Small intestine (tissue), 16 donors: ENCODE measurements around the gene KRTAP5-1. TPM values are rescaled to one million over a fixed set of nuclear protein-coding genes. Genes with fewer than 3 reads are reported as not detected.
"Not testable (repeated sequence)": the region's sequence is repeated elsewhere in the genome, so short reads cannot be mapped to it uniquely, and the experiment has no call there.

Experiments used
- DNase-seq, 2 donors: peaks; one replicate each; pipeline versions ENCODE4 v3.0.0 to v3.0.0-alpha.2; 2013
- FAIRE-seq: peaks from 2 replicates; lab custom pipeline; 2012; peaks lifted over from hg19 to GRCh38; lab: Jason Lieb, UNC
- H3K27ac ChIP-seq, 3 donors: one replicate each; pipeline ENCODE4 v1.5.1; 2013; ENCODE audit warnings: low read length in 2 of 3, mild to moderate bottlenecking in 2 of 3, control low read depth in 1 of 3, inconsistent platforms in 1 of 3, low read depth in 1 of 3, moderate library complexity in 1 of 3
- H3K27me3 ChIP-seq, 3 donors: one replicate each; pipeline ENCODE4 v1.6.1; 2013; ENCODE audit warnings: low read length in 3 of 3, inconsistent platforms in 1 of 3; ENCODE audit not compliant: control insufficient read depth in 3 of 3, insufficient read depth in 3 of 3
- H3K36me3 ChIP-seq, 3 donors: one replicate each; pipeline ENCODE4 v1.6.1; 2013; ENCODE audit warnings: low read length in 3 of 3, inconsistent platforms in 1 of 3, low read depth in 1 of 3, mild to moderate bottlenecking in 1 of 3, moderate library complexity in 1 of 3; ENCODE audit not compliant: control insufficient read depth in 3 of 3, insufficient read depth in 2 of 3
- H3K4me1 ChIP-seq, 3 donors: one replicate each; pipeline ENCODE4 v1.6.1; 2013; ENCODE audit warnings: low read length in 2 of 3, inconsistent platforms in 1 of 3, low read depth in 1 of 3, mild to moderate bottlenecking in 1 of 3, moderate library complexity in 1 of 3; ENCODE audit not compliant: control insufficient read depth in 3 of 3, insufficient read depth in 2 of 3
- H3K4me3 ChIP-seq, 3 donors: one replicate each; pipeline ENCODE4 v1.5.1; 2013; ENCODE audit warnings: low read length in 3 of 3, control low read depth in 1 of 3, inconsistent platforms in 1 of 3, low read depth in 1 of 3, mild to moderate bottlenecking in 1 of 3, moderate library complexity in 1 of 3
- H3K9me3 ChIP-seq, 2 donors: one replicate each; pipeline ENCODE4 v1.6.1; 2013; ENCODE audit warnings: low read depth in 1 of 2, low read length in 1 of 2; ENCODE audit not compliant: control insufficient read depth in 2 of 2, insufficient read depth in 1 of 2
- WGBS, 3 donors: extraction: QIAGEN DNeasy Blood & Tissue Kit; methylation state at CpG; one replicate each; pipeline ENCODE4 v1.1.7; 2013; 5-methylcytosine and 5-hydroxymethylcytosine counted together
- long read RNA-seq, 10 donors: transcript quantifications; one replicate each; lab custom pipeline, GENCODE V29; 2026
- polyA plus RNA-seq, 4 donors: library from polyadenylated mRNA; stranded (reverse) in 3 of 4; unstranded in 1 of 4; fragments of 200-250 nt in 3 of 4; fragments of 120-200 nt in 1 of 4; gene quantifications; one replicate each; pipeline versions ENCODE4 v1.2.1 to v1.2.3, GENCODE V29; 2013
- donor health status: healthy with polysubstance abuse.
- donor health status: control.
- donor health status: control.
- donor health status: Bipolar disorder and iron deficiency.
- donor health status: healthy.

Gene KRTAP5-1, protein sequence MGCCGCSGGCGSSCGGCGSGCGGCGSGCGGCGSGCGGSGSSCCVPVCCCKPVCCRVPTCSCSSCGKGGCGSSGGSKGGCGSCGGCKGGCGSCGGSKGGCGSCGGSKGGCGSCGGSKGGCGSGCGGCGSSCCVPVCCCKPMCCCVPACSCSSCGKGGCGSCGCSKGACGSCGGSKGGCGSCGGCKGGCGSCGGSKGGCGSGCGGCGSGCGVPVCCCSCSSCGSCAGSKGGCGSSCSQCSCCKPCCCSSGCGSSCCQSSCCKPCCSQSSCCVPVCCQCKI
- 1 to 10 TPM in 1 of 4 donors, not detected in 3; 2.0 TPM for polyA plus RNA-seq
- long read RNA-seq, donor 1, result 0 reads
- long read RNA-seq, donor 2, partial matches to known transcripts, result 0 of 2 reads
- long read RNA-seq, donor 2, other reads (novel, unspliced or antisense), result 0 of 2 reads
- long read RNA-seq, donor 3, partial matches to known transcripts, result 0 of 3 reads
- long read RNA-seq, donor 3, other reads (novel, unspliced or antisense), result 0 of 3 reads
- long read RNA-seq, donor 4, result 0 reads
- long read RNA-seq, donor 5, result 0 reads
- long read RNA-seq, donor 6, partial matches to known transcripts, result 0 of 1 reads
- long read RNA-seq, donor 6, other reads (novel, unspliced or antisense), result 0 of 1 reads
- long read RNA-seq, donor 7, result 0 reads
- long read RNA-seq, donor 8, result 0 reads
- long read RNA-seq, donor 9, result 0 reads
- long read RNA-seq, donor 10, partial matches to known transcripts, result 0 of 2 reads
- long read RNA-seq, donor 10, other reads (novel, unspliced or antisense), result 0 of 2 reads

DNA sequence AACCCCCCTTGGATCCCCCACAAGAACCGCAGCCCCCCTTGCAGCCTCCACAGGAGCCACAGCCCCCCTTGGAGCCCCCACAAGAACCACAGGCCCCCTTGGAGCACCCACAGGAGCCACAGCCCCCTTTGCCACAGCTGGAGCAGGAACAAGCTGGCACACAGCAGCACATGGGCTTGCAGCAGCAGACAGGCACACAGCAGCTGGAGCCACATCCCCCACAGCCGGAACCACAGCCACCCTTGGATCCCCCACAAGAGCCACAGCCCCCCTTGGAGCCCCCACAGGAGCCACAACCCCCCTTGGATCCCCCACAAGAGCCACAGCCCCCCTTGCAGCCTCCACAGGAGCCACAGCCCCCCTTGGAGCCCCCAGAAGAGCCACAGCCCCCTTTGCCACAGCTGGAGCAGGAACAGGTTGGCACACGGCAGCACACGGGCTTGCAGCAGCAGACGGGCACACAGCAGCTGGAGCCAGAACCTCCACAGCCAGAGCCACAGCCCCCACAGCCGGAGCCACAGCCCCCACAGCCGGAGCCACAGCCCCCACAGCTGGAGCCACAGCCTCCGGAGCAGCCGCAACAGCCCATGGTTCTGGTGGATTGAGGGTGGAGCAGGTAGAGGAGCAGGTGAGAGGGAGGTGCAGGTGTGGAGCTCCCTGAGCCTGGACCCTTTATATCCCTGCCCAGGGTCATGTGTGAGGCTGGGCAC lies at the start of gene KRTAP5-1:
Gene KRTAP5-1 (minus strand): TSS at position 623 of the 710 bp plus-strand sequence. CDS start 34 bp downstream, at position 589.
- not testable (repeated sequence) for H3K4me1 ChIP-seq, H3K4me3 ChIP-seq, FAIRE-seq, H3K27me3 ChIP-seq, DNase-seq, H3K27ac ChIP-seq, H3K36me3 ChIP-seq
- H3K9me3 ChIP-seq, result peaks cover 0 to 12% of the 10 kb centered on the region in 2 donors
- WGBS, 3 donors, result 58 to 88% (median 66%) methylated on average over 7 to 9 of the region's 9 CpGs

DNA sequence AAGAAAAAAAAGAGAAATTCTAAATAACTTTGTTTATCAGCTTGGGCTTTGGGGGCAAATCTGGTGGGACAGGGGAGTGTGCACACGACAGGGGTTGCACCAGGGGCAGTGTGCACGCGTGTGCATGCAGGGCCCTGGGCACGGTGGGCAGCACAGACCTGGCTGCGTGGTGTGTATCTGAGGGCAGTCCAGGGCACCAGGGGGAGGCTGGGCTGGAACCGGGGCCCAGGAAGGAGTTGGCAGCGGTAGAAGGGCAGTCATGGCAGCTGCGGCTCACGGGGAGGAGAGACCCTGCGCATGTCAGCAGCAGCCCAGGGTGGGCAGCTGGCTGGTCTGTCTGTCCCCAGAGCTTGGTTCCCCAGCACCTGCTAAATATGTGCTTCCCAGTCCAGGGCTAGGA lies 48.8 kb upstream of the KRTAP5-1 start:
- Histone ChIP-seq H3K9me3 (no peaks in the 10 kb centered on the region), H3K36me3 (no peaks in the 10 kb centered on the region), H3K4me1 (no peaks in the 10 kb centered on the region), H3K27ac (no peak overlapping the region), H3K27me3 (peaks cover 0 to 36% (median 9%) of the 10 kb centered on the region in 3 donors), H3K4me3 (no peak overlapping the region)
- no peak for FAIRE-seq
- WGBS, 3 donors, result 74 to 87% (median 82%) methylated on average over 7 to 10 of the region's 10 CpGs
- DNase-seq, result no peak

DNA sequence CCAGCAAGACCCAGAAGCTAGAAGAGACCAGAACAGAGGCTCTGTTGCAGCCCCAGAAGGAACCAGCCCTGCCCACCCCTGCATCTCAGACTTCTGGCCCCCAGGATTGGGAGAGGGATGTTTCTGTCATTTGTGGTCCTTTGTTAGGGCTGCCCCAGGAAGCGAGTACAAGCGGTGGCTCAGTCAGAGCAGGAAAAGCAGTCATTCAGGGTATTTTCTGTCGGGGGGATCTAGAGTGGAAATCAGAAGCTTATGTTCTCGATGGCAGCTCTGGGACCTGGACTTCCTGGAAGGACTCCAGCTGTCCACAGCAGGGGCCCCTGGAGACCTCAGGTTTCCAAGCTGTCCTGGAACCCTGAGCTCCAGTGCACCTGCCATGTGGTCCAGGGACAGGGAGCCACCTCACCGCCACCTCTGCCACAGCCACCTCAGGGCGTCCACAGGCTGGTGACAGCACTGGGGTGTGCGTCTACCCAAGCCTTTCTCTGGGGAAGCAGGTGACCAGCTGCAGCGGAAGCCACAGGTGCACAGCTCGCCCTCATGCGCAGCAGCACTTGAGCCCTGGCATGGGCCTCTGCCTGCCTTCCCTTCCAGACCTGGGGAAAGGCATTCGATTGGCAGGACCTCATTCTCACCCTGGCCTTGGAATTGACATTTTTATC lies 47.1 kb upstream of the KRTAP5-1 start:
- Histone ChIP-seq H3K27ac (no peak overlapping the region), H3K9me3 (no peaks in the 10 kb centered on the region), H3K4me3 (no peak overlapping the region), H3K27me3 (peaks cover 0 to 45% (median 9%) of the 10 kb centered on the region in 3 donors), H3K36me3 (no peaks in the 10 kb centered on the region), H3K4me1 (no peaks in the 10 kb centered on the region)
- 52 to 63% (median 62%) methylated on average over 11 of the region's 11 CpGs for WGBS, 3 donors
- DNase-seq, result no peak
- FAIRE-seq, result no peak

DNA sequence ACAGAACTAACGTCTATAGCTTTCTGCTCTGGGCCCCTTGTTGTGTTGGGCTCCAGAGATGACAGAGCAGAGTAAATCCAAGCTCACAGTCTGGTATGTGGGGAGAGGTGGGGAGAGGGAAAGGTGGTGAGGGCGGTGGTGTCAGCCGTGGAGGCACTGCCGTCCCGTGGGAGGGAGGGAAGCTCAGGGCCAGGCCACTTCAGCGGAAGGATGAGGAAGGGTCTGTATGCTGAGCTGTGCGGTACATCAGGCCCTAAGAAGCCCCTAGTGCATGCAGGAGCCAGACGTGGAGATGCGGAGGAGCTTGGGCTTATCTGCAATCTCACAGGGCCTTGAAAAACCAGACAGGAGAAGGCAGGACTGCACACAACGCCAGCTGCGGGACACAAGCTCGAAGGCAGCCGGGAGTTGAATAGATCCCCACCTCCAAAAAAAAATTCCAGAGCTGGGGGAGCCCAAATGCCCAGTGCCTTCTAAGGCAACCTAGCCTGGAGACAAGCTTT lies 46.0 kb upstream of the KRTAP5-1 start:
- peaks cover 0 to 40% (median 9%) of the 10 kb centered on the region in 3 donors for H3K27me3 ChIP-seq
- no peaks in the 10 kb centered on the region for H3K9me3 ChIP-seq
- no peaks in the 10 kb centered on the region for H3K4me1 ChIP-seq
- H3K27ac ChIP-seq, result no peak overlapping the region
- no peak overlapping the region for H3K4me3 ChIP-seq
- DNase-seq, result no peak
- no peaks in the 10 kb centered on the region for H3K36me3 ChIP-seq
- 72 to 78% (median 77%) methylated on average over 13 of the region's 13 CpGs for WGBS, 3 donors
- FAIRE-seq, result no peak

DNA sequence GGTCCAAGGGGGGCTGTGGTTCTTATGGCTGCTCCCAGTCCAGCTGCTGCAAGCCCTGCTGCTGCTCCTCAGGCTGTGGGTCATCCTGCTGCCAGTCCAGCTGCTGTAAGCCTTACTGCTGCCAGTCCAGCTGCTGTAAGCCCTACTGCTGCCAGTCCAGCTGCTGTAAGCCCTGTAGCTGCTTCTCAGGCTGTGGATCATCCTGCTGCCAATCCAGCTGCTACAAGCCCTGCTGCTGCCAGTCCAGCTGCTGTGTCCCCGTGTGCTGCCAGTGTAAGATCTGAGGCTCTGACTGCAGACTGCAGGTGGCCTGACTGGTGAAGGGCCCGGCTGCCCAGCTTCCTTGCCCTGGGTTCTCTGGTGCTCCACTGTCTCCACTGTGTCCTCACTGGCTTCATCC lies 45.2 kb upstream of the KRTAP5-1 start:
- no peak overlapping the region for H3K27ac ChIP-seq
- no peaks in the 10 kb centered on the region for H3K36me3 ChIP-seq
- H3K27me3 ChIP-seq, result peaks cover 0 to 42% (median 9%) of the 10 kb centered on the region in 3 donors
- no peak for DNase-seq
- no peak for FAIRE-seq
- WGBS, 3 donors, result 48 to 62% (median 54%) methylated on average over 2 of the region's 2 CpGs
- H3K9me3 ChIP-seq, result no peaks in the 10 kb centered on the region
- no peak overlapping the region for H3K4me3 ChIP-seq
- H3K4me1 ChIP-seq, result no peaks in the 10 kb centered on the region

DNA sequence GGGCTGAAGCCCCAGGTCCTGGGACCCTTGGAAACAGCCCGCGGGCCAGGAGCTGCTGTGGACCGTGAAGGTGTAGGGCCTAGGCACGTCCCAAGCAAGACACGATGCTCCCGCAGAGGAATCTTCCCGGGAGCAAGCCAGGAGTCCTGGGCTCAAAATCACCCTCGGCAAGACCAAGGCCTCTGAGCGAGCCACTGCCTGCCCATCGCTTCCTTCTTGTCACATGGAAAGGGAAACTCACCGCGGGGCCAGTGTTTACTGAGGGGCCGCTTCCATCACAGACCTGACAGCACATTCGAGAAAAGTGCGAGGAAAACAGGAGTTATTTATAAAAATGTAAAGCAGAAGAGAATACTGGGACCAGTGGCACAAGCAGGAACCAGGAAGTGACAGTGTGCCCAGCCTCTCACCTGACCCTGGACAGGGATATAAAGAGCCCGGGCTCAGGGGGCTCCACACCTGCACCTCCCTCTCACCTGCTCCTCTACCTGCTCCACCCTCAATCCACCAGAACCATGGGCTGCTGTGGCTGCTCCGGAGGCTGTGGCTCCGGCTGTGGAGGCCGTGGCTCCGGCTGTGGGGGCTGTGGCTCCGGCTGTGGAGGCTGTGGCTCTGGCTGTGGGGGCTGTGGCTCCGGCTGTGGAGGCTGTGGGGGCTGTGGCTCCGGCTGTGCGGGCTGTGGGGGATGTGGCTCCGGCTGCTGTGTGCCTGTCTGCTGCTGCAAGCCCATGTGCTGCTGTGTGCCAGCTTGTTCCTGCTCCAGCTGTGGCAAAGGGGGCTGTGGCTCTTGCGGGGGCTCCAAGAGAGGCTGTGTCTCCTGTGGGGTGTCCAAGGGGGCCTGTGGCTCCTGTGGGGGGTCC lies 44.5 kb upstream of the KRTAP5-1 start, which contains the start of gene KRTAP5-5:
Gene KRTAP5-5 (plus strand): TSS at position 450 of the 860 bp plus-strand sequence. CDS start 66 bp downstream, at position 516.
- Histone ChIP-seq H3K27me3 (peaks cover 0 to 47% (median 9%) of the 10 kb centered on the region in 3 donors), H3K36me3 (no peaks in the 10 kb centered on the region), H3K9me3 (no peaks in the 10 kb centered on the region), H3K4me1 (no peaks in the 10 kb centered on the region), H3K4me3 (no peak within 1 kb of the TSS), H3K27ac (no peak within 1 kb of the TSS)
- FAIRE-seq (no peak), DNase-seq (no peak)
- 73 to 81% (median 73%) methylated on average over 21 to 26 of the region's 26 CpGs for WGBS, 3 donors
